ELF-1 (cell line): ENCODE data around the gene FDX2.
A peak's percentile ranks its signal among the peaks of the same experiment; 100 is the strongest.
"Not testable (repeated sequence)": the region's sequence is repeated elsewhere in the genome, so short reads cannot be mapped to it uniquely, and the experiment has no call there.

Source experiments
- DNase-seq: peaks from one replicate; pipeline ENCODE4 v3.0.0-alpha.2; 2016; ENCODE audit warnings: low read depth, low spot score

FDX2 gene

DNA sequence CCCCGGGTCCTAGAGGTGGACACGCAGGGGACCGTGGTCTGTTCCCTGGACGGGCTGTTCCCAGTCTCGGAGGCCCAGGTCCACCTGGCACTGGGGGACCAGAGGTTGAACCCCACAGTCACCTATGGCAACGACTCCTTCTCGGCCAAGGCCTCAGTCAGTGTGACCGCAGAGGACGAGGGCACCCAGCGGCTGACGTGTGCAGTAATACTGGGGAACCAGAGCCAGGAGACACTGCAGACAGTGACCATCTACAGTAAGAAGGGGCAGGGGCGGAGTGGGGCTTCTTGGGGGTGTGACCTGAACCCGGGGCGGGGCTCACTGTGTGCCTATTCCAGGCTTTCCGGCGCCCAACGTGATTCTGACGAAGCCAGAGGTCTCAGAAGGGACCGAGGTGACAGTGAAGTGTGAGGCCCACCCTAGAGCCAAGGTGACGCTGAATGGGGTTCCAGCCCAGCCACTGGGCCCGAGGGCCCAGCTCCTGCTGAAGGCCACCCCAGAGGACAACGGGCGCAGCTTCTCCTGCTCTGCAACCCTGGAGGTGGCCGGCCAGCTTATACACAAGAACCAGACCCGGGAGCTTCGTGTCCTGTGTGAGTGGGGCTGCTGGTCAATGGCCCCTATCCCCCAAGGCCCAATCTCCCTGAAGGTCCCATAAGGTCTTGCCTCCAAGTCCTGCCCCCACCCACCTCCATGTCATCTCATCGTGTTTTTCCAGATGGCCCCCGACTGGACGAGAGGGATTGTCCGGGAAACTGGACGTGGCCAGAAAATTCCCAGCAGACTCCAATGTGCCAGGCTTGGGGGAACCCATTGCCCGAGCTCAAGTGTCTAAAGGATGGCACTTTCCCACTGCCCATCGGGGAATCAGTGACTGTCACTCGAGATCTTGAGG, 31.5 kb downstream of the FDX2 start:
- no peak for DNase-seq

DNA sequence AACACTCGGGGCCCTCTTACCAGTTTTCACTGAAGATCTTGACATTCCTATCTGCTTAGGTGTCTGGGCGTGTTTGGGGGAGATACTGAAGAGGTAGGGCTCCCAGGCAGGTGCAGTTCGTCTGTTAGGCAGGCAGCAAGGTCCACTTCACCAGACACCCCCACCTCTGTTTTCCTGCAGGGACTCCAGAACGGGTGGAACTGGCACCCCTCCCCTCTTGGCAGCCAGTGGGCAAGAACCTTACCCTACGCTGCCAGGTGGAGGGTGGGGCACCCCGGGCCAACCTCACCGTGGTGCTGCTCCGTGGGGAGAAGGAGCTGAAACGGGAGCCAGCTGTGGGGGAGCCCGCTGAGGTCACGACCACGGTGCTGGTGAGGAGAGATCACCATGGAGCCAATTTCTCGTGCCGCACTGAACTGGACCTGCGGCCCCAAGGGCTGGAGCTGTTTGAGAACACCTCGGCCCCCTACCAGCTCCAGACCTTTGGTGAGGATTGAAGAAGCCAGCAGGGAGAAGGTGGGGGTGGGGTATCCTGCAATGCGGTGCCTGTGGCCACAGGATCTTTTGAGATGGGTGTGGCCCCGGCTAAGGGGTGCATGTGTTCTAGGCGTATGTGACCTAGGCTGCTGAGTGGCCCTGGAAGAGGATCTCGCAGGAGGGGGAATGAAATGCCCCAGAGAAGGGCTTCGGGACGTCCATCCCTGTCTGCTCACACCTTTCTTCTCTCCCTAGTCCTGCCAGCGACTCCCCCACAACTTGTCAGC, 32.3 kb downstream of the FDX2 start:
- no peak for DNase-seq

DNA sequence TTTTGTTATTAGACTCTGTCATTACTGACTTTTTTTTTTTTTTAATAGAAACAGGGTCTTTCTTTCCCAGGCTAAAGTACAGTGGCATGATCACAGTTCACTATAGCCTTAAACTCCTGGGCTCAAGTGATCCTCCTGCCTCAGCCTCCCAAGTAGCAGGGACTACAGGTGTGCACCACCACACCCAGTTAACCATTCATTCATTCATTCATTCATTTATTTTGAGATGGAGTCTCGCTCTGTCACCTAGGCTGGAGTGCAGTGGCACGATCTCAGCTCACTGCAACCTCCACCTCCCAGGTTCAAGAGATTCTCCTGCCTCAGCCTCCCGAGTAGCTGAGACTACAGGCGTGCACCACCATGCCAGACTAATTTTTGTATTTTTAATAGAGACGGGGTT, 33.8 kb downstream of the FDX2 start:
- not testable (repeated sequence) for DNase-seq

DNA sequence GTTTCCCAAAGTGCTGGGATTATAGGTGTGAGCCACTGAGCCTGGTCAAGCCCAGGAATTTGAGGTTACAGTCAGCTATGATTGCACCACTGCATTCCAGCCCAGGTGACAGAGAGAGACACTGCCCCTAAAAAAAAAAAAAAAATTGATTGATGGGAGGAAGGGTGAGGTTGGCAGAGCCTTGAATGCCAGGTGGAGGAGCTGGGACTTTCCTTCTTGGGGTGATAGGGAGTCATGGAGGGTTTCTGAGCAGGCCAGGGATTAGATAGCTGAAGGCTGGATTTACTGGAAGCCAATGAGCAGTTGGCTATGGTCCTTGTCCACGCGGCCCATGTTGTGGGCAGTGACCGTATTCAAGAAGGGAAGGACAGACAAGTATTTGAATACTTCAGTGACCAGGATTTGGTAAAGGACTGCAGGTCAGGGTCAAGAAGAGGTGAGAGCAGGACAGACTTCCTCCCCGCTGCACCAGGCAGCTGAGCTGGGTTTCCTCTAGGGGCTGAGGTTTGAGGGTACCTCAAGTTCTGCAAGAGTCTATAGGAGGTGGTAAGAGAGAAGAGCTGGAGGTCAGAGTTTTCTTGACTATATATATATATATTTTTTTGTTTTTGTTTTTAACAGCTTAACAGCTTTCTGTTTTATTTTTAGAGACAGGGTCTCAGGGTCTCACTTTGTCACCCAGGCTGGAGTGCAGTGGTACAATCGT, 35.9 kb downstream of the FDX2 start:
- no peak for DNase-seq

DNA sequence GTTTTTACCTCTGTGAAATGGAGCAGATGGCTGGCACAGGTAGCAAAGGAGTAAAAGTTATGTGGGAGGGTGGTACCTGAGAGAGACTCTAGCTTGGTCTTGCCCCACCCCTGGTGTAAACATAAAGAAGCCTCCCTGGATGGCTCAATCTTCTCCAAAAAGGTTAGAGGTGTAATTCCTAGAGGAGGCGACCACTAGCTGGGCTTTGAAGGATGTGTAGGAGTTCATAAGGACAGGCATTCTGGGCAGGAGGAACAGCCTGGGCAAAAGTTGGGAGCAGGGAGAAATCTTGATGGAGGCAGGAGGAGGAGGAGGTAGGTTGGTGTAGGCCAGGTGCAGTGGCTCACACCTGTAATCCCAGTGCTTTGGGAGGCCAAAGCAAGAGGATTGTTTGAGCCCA, 36.9 kb downstream of the FDX2 start:
- no peak for DNase-seq

DNA sequence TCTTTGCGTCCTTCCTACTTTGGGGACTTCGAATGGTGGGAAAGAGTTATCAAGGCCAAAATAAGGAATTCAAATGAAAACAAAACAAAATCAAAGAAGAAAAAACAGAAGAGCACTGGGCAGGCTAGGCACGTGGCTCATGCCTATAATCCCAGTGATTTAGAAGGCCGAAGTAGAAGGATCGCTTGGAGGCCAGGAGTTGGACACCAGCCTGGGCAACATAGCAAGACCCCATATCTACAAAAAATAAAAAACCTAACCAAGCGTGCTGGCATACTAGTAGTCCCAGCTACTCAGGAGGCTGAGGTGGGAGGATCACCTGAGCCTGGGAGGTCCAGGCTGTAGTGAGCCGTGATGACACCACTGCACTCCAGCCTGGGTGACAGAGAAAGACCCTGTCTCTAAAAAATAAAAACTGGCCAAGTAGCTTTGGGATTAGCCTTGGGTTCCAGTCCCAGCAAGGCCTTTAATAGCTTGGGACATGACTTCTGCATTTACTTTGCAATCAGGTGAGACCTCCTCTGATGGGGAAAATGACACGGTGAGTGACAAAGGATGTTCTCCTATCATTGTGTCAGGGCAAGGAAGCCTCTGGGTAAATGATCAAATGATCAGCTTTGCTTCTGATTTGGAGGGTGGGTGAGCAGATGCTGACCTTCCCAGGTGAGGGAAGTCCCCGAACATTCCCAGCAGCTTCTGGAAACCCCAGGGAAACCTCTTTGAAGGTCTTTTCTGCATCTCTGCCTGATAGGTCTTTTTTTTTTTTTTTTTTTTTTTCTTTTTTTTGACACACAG, 37.8 kb downstream of the FDX2 start:
- no peak for DNase-seq

DNA sequence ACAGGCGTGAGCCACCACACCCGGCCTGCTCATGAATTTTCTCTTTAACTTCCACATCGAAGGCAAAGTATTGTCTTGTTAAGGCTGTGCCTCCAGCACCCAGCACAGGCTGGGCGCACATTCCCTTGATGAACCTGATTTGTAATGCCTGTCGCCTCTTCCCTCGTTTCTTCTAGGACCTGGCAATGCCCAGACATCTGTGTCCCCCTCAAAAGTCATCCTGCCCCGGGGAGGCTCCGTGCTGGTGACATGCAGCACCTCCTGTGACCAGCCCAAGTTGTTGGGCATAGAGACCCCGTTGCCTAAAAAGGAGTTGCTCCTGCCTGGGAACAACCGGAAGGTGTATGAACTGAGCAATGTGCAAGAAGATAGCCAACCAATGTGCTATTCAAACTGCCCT, 41.2 kb downstream of the FDX2 start:
- DNase-seq: no peak

DNA sequence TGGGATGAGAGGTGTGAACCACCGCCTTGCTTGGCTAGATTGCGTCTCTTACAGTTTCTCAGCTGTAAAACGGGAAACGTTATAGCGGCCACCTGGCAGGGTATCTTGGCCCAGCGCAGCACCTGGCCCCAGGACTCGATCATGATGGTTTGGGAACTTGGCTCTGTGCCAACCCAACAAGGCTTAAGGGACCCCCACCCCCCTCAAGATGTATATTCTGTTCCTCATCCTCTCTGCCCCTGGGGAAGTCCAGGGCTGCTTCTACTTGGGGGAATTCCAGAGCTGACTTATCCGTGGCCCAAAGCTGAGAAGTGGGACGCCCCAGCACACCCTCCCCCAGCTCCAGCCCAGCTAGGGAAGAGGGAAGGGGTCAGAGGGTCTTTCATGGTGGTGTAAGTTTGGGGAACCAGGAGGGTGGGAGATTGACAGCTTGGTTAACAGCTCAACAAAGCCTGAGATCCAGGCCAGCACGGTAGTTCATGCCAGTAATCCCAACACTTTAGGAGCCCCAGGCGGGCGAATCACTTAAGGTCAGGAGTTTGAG, 44.2 kb downstream of the FDX2 start:
- no peak for DNase-seq

DNA sequence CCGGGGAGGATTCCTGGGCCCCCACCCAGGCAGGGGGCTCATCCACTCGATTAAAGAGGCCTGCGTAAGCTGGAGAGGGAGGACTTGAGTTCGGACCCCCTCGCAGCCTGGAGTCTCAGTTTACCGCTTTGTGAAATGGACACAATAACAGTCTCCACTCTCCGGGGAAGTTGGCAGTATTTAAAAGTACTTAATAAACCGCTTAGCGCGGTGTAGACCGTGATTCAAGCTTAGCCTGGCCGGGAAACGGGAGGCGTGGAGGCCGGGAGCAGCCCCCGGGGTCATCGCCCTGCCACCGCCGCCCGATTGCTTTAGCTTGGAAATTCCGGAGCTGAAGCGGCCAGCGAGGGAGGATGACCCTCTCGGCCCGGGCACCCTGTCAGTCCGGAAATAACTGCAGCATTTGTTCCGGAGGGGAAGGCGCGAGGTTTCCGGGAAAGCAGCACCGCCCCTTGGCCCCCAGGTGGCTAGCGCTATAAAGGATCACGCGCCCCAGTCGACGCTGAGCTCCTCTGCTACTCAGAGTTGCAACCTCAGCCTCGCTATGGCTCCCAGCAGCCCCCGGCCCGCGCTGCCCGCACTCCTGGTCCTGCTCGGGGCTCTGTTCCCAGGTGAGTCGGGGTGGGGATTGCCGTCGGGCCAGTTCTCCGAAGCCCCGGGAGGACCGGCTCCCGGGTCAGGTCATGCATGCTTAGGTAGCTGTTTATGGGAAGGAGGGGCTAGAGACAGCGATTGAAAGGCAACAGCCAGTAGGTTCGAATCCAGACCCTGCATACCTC, 45.0 kb downstream of the FDX2 start, which contains the start of gene ICAM1:
Gene ICAM1, plus strand, starts transcription at position 505 of the 779 bp plus-strand sequence. Its CDS starts 40 bp downstream, at position 545.
- DNase-seq: peak; percentile 88

DNA sequence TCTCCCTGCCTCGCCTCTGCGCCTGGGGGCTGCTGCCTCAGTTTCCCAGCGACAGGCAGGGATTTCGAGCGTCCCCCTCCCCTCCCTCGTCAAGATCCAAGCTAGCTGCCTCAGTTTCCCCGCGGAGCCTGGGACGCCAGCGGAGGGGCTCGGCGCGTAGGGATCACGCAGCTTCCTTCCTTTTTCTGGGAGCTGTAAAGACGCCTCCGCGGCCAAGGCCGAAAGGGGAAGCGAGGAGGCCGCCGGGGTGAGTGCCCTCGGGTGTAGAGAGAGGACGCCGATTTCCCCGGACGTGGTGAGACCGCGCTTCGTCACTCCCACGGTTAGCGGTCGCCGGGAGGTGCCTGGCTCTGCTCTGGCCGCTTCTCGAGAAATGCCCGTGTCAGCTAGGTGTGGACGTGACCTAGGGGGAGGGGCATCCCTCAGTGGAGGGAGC, 45.6 kb downstream of the FDX2 start:
- DNase-seq: no peak

DNA sequence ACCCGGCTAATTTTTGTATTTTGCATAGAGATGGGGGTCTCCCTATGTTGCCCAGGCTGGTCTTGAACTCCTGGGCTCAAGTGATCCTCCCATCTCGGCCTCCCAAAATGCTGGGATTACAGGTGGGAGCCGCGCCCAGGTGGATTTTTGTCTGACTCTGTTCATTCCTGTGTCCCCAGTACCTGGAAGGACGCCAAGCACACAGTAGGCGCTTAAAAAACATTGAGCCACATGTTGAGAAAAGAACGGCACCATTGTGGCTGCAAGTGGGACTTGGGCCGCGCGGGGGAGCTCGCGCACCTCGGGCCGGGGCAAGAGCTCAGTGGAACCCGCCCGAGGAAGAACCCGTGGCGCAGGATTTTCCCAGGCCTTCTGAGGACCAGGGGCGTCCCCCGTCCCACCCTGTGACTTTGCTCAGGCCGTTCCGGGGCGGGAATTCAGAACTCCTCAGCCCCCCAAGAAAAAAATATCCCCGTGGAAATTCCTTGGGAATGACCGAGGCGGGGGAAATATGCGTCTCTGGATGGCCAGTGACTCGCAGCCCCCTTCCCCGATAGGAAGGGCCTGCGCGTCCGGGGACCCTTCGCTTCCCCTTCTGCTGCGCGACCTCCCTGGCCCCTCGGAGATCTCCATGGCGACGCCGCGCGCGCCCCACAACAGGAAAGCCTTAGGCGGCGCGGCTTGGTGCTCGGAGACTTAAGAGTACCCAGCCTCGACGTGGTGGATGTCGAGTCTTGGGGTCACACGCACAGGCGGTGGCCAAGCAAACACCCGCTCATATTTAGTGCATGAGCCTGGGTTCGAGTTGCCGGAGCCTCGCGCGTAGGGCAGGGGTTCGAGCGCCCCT, 46.3 kb downstream of the FDX2 start:
- peak; percentile 89 for DNase-seq

DNA sequence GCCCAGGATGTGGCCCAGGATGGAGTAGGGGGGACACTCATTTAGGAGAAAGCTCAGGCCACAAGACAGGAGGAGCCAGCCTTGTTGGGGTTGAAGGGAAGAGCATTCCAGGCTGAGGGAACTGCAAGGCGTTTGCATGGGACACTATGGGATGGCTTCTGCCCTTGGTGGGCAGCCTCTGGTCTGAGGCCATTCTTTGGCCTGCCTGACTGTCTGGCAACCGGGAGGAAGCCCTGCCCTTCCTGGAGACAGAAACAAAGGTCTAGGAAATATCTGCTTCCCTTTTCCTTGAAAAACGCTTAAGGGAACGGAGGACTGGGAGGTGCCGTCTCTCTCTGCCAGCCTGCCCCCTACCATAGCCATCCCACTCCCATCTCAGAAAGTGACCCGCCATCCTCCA, 47.7 kb downstream of the FDX2 start:
- DNase-seq: no peak

DNA sequence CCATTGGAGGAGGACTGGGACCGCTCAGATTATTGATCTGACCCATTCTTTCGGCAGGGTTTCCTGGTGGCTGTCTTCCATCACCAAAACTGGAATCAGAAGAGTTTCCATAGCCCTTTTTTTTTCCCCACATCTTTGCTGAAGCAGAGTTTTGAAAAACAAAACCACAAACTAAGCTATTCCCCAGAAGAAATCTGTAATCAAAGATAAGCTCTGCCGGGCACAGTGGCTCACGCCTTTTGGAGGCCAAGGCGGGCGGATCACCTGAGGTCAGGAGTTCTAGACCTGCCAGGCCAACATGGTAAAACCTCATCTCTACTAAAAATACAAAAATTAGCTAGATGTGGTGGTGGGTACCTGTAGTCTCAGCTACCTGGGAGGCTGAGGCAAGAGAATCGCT, 49.1 kb downstream of the FDX2 start:
- DNase-seq: no peak

DNA sequence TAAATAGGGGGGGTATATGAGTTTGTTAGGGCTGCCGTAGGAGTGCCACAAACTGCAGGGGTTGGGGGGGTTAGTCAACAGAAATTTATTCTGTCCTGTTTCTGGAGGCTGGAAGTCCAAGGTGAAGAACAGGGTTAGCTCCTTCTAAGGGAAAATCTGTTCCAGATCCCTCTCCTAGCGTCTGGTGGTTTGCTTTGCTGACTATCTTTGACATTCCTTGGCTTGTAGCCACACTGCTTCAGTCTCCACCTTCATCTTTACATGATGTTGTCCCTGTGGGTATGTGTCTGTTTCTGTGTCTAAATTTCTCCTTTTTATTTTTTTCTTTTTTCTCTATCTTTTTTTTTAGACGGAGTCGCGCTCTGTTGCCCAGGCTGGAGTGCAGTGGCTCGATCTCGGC, 53.0 kb downstream of the FDX2 start:
- no peak for DNase-seq

DNA sequence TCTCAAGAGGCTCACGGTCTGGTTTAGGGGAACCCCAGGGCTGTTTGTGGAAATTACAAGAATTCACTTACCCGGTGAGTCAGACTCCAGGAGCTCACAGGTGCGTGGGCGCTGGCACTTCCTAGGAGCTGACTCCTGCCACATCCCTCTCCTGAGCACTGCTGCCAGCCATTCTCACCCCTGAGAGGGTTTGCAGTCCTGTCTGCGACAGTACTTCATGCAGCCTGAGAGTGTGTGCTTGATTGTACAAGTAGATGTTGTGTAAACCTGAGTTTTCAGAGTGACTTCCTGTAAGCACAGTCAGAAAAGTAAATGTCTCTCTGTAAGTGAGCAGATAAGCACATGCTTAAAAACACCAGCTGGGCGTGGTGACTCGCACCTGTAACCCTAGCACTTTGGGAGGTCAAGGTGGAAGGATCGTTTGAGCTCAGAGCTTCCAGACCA, 55.7 kb downstream of the FDX2 start:
- no peak for DNase-seq
